Dedifferentiated amniotic fluid mesenchymal stem cell (primary cell): Measurements from ENCODE around the gene CACNA2D3.

Source experiments
- DNase-seq: peaks from one replicate; pipeline ENCODE4 v3.0.0-alpha.2; 2016; ENCODE audit errors: extremely low spot score

Gene CACNA2D3

DNA sequence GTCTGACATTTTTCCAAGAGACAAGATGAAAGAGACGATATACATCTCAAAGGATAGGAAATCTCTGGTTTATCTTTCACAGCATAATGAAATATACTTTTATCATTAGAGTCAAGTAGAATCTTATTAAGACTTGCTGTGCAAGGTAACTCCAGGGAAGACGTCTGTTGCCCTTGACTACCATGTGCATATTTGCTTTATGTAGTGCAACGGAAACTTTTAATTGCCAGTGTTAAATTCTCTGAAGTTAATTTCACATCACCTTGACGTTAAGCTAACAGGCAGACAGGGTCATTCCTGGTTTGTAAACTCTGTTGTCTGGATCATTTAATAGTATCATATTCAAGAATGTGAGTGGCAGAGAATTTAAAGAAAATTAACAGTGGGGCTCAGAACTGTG, 722.7 kb downstream of the CACNA2D3 start:
- DNase-seq, result no peak

DNA sequence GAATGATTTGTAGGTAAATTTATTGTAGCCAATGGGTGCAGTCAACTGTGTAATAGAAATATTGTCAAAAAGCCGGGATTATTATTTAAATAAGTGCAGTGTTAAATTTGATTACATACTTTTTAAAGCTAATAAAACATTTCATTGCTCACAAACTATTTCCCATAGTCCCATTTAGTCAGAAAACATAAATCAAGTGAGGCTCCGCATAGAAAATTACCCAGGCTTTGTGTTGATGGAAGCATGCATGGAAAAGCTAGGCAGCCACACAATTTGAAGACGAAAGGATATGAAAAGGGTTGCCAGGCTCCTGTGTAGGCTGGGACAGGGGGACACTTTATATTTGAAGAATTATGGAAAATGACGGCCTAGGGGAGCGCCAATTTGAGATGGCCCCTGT, 723.2 kb downstream of the CACNA2D3 start:
- no peak for DNase-seq

DNA sequence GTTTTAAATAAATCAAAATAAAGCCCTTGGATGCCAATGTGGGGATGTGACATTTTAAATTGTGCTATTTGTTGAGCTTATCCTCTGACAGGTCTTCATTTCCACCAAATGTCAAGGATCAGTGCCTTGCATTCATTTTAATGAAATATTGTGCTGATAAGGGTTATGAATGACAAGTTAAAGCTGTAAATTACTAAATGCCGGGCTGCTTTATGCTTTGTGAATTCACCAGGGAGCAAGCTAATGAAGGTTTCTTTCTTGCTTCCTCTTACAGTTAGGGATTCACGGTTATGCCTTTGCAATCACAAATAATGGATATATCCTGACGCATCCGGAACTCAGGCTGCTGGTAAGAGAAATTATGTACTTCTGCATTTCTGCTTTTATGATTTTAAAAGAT, 723.8 kb downstream of the CACNA2D3 start:
- DNase-seq, result no peak

DNA sequence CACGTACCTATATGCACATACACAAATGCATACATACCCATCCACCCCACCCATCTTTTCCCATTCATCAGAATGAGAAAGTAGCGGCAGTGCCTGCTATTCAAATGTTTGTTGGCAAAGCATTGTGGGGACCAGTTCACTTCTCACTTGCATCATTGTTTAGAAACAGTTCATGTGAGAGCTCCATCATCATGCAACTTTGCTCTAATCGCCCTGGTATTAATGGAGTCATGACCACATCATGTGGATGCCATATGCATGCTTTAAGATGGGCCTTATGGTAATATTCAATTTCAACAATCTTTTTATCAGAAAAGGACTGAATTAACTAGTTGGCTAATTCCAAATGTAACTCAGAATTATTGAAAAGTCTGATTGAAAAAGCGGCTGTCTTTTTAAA, 725.0 kb downstream of the CACNA2D3 start:
- DNase-seq, result no peak

DNA sequence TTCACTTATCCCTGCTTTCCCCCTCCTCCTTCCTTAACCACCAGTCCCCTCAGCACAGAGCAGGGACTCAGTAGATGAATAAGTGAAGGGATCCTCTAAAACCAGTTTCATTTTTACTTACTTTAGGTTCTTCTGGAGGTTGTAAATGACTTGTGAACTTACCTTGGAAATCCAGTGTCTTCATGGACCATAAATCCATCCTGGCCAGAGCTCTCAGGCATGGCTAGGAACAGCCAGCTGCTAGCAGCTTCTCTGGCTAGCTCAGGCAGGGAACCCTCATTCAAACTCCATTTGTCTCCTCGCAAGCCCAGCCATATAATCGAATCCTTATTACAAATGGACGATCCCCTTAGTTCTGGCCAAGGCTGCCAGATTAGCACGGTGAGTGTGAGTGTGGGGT, 727.0 kb downstream of the CACNA2D3 start:
- no peak for DNase-seq

DNA sequence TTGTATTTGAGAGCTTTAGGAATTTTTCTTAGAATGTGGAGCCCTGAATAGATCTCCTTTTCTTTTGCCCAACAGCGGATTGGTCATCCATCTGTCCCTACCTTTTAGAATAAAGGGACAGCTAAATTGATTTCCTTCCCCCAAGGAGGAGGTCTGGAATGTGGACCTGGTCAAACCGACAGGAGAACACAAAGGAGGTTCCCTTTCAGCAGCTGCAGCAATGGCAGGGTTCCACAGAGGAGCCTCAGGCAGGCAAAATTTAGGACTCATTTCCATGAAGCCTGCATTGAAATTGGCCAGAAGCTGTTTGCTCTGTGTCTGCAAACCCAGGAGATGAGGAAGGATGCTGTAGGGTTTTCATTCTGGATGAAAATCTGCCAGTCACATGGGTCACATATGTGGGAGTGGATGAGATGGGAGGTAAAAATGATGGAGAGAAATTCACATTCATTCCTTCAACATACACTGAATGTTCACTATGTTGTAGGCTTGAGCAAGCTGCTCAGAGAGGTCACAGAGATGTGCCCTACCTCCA, 728.2 kb downstream of the CACNA2D3 start:
- DNase-seq, result no peak

DNA sequence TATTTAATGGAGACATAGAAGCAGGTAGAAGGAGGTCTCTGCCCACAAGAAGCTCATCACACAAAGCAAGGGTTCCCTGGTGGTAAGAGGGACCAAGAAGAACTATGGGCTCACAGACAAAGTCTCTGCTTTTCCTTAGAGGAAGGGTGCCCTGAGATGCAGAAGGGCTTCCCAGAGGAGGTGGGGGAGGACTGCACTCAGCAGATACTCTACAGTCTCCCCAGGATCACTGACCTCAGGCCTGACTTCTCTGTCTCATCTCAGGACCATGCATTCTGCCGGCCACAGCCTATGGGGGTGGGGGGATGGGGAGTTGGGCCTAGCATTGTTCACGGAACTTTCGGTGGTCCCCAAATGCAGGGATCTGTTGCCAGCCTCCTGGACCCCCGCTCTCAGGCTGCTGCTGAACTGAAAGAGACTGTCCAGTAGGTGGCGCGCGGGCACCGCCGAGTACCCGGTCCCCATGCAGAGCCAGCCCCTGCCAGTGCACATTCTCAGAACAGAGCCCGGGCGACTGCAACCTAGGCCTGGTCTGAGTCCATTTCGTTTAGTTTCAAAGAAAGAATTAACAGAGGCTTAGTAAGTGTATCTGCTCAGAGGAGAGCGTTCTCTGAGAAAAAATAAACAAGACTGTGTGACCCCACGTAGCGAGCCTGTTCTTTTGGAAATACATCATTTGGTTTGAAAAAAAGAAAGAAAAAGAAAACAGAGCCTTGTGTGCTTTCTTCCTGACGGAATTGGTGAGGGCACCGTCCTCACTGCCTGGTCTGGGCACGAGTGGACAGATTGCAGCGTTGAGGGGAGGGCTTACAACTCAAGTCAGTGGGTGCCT, 731.4 kb downstream of the CACNA2D3 start:
- peak; percentile 58 for DNase-seq

DNA sequence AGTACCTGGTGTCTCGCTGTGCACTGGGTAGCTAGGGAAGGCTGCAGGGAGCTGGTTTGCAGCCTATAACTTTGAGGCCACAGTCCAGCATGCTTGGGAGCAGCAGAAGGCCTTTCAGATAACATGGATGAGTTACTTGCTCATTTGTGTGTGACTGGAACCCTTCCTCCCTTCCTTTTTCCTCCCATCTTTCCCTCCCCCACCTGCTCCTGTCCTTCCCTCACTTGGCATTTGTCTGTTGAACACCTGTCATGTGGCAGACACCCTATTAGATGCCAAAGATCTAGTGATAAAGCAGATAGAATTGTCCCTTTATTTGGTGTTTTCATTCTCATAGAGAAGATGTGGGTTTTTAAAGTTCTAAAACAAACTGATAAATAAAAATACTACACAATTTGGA, 733.9 kb downstream of the CACNA2D3 start:
- no peak for DNase-seq

DNA sequence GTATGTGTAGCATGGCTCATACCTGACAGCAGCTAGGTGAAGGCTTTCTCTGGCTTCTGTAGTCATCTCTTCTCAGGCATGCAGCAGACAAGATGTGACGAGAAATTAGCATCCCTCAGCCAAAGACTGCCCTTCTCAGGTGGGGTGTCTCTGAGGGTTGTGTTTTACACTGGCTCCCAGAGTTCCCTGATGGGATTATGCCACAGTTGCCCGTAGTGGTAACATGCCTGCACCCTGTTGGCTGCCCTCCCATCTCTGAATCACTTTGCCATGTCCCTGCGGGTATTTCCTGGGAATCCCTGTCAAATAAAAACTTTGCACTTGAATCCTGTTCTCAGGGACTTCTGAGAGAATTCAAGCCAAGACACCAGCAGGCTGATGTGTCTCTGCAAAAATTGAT, 735.0 kb downstream of the CACNA2D3 start:
- DNase-seq, result no peak

DNA sequence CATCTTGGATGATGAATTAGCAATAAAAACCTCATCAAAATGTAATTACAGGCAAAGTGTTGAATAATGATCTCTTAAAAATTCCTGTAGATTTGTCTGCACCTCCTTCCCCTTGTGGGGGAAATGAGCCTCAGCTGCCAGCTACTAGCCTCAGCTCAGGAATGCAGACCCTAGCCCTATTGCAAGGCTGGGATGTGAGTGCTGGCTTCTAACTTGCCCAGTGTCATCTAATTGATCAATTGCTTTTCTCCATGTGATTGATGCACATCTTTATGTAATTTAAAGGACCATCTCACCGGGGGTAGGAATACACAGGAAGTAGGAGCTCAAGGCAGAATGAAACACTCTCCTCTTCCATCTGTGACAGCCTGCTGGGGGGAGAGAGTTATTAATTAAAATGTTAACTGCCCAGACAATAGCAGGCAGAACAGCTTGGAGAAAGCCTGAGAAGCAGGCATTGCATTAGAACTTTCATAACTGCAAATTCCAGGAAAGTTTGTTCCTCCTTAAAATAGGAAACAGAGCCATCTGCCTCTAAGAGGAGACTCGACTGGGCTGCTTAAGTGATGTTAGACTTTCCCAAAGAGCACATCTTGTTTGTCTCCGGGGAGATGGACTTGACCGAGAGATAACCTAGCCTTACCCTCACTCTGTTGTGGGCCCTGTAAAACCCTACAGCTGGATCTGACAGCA, 735.9 kb downstream of the CACNA2D3 start:
- DNase-seq, result no peak

DNA sequence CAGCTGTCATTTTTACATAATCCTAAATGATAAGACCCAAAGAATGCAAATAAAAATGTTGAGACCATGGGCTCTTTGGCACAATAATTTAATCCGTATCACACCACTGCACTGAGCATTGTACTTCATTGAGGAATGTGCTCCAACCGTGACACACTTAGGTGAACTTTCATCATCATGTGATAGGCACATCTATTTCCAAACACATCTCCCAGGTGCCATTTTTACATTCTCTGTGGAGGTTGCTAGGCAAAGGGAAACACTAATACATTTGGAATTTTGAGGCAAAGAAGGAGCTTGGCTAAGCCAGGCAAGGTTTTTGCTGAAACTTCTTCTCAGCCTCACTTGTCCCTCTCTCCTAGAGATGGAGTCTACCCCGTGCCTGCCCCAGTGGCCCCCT, 736.8 kb downstream of the CACNA2D3 start:
- no peak for DNase-seq

DNA sequence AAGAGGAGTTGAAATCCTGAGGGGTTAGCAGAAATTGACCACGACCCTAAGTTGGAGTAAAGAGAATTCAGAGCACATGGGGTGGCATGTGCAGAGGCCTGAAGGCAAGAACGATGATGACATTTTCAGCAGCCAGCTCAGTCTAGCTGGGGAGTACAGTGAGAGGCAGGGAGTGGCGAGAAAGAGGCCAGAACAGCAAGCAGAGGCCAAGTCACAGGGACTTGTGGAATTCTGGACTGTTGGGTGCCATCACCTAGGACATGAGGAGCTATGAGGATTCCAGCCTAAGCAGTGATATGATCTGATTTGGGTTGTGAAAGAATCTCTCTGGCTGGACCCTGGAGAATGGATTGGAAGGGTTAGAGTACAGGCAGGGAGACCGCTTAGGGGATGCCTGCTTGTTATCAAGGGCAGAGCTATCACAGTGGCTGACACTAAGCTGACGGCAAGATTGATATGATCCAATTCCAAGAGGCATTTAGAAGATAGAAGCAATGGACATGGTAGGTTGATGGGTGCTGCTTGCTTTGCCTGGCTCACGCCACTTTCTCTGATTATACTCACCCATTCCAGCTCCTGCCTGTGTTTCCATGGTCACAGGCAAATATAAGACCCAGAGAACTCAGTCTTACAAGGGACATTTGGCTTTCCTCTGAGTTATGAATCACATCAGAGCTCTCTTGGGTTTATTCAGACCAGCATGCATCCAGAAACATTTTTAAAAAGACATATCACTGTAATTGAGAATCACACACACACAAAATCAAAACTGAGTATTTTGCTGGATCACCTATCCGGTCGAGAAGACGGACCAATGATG, 739.1 kb downstream of the CACNA2D3 start:
- no peak for DNase-seq

DNA sequence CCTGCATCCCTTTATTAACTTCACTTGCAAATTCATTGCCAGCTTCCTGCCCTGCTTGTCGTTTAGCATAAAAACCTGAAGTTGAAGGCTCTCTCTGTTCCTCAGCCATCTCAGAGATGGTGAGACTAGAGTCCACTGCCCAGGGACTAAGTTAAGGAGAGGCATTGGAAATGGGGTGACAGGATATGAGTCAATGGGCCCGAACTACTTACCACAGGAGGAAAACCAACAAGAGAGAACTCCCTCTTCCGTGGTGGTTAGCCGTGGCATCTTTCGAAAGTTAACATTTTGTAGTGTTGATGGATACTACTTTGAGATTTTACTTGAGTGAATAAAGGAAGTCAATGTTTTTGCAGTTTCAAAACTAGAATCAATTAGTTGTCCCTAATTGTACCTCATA, 740.2 kb downstream of the CACNA2D3 start:
- no peak for DNase-seq

DNA sequence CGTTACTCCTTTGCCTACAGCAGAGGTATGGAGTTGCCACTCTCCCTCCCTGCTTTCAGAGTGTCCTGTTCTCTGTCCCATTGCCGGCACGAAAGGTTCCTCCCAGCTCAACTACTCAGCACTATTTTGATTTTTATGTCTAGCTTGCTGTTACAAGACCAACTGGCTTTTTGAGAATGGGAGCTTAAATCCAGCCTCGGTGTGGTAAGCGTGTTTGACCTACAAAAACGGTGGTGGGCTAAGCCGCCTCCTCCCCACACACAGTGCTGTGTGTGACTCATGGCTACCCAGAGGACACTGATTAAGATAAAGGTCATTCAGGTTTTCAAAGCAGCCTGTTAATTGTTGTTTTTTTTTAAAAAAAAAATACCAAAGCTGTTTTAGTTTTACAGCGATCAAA, 741.0 kb downstream of the CACNA2D3 start:
- no peak for DNase-seq

DNA sequence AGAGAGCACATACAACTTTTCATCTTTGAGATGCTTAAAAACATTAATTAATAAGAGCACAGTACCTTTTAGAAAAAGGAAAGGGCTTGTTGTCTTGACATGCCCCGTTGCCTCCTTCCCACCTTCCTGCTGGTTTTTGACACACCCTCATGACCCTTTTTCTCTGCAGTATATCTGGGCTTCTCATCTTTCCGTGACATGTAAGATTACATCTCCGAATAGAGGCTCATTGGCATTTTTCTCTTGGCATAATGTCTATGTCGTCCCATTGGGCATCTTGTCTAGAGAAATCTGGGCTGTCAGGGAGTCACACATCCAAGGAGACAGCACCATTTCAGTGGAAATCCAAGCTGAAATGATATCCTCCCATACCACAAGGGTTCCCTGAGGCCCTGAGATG, 741.4 kb downstream of the CACNA2D3 start:
- no peak for DNase-seq

DNA sequence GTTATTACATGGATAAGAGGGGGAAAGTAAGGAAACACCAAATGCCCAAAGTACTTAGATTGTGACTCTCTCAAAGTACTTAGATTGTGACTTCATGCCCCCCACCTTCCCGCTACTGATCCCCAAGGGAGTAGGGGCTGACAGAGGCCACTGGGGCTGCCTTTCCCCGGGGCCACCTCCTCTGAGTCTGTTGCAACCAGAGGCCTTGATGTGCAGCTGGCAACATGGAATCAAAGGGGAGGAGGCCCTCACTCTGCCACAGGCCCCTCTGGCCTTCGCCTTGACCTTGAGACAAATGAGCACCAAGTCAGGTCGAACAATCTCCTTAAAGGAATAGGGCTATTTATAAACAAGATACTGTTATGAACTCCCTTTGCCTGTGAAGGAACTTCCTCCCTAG, 743.0 kb downstream of the CACNA2D3 start:
- no peak for DNase-seq

DNA sequence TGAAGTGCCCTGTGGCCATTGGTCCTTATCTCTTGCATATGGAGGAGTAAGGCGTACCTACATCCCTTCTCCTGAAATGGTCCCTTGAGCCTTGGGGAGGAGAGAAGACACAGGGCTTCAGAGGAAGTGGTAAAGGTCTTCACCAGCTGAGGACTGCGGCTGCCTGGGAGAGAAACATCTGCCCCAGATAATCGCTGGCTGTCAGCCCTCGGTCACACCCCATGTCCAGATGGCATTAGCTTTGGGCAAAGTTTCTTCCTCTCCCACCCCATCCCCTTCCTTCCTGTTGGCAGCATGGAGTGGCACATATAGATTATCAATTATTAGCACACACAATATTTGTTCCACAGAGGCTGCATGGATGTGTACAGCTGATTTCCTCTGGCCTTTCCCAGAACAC, 743.9 kb downstream of the CACNA2D3 start:
- DNase-seq, result no peak

DNA sequence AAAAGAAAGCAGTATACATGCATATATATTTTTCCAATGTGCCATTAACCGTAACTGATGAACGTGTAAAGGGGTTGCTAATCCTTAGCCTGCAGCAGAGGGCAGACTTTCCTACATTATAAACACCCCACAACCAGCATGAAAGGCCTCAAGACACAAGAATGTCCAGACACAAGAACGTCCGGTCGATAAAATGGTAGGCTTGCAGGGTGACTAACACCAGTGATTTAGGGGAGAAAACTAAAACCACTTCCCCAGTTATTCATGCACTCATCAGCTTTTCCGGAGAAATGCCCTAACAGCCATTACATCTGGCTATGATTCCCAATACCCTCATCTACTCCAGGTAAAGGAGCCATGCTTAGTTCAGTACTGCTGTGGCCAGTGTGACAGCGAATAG, 748.1 kb downstream of the CACNA2D3 start:
- DNase-seq, result peak; percentile 87

DNA sequence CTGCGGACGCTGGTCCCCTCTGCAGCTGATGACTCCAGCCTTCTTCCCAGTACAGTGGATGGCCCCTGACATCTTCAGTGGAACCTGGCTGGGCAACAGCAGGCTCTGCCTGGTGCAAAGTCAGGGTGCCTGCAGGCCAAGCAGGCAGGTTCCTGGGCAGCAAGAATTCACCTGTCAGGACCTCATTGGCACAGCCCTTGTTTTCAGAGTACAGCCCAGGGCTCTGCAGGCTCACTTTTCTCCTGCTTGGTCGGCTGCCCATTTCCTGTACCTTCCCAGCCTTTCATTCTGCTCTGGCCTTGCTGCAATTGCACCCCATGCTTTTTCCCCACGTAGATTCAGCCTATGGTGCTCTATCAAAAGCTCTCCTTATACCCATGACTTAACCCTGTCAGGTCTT, 749.5 kb downstream of the CACNA2D3 start:
- DNase-seq, result no peak

DNA sequence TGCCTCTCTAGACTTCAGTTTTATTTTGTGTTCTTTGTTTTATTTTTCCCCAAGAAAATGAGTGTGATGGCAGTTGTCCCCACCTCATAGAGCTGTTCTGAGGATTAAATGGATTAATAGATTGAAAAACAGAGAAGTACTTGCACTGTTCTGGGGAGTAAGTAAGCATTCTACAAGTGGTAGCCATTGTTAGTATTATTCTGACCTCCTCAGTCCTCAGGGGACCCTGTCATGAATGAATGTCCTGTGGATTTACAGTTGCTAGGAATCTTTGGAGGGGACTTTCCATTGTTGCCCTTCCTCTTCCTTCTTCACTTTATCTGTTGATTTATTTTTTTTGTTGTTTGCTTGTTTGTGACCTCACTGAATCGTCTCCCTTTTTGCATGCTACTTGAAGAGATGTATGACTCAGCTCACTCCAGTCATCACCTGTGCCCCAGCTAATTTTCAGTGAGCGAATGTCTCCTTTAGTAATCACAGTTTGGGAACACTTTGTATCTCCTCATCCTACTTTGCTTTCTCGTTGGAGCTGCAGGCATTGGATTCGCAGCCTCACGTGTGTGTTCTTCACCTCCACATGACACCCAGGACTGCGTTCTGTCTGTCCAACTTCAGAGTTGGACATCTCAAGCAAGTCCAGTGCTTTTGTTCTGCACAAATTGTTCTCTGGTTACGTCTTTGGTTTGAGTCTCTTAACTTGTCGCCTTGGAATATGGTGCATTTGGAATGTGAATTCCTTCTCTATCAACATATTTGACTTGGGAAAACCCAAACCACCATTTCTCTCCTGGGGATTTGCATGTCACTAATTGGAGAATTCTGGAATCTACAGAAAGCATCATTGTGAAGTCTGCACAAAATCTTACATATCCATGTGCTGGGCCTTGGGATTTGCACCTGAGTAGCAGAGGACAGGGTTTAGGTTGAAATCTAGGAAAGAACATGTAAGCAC, 751.0 kb downstream of the CACNA2D3 start:
- no peak for DNase-seq
